Fibroblast of lung (primary cell): ENCODE measurements around the gene LAPTM5. TPM values are rescaled to one million over a fixed set of nuclear protein-coding genes. Genes with fewer than 3 reads are reported as not detected.
A peak's percentile ranks its signal among the peaks of the same experiment; 100 is the strongest.

Experiments used
- DNase-seq, 2 donors: peaks; one replicate each; pipeline versions ENCODE4 v3.0.0 to v3.0.0-alpha.2; 2010; ENCODE audit warnings: low read depth in 2 of 2
- H2AFZ ChIP-seq: 2 replicates; pipeline ENCODE4 v1.5.1; 2012; ENCODE audit warnings: low read length, control low read depth, inconsistent platforms
- H3K27ac ChIP-seq: 2 replicates; pipeline ENCODE4 v1.5.1; 2011; ENCODE audit warnings: low read length, control low read depth; ENCODE audit not compliant: insufficient read depth
- H3K27me3 ChIP-seq: 2 replicates; pipeline ENCODE4 v1.5.1; 2011; ENCODE audit warnings: mild to moderate bottlenecking, low read length; ENCODE audit not compliant: control insufficient read depth, insufficient read depth
- H3K36me3 ChIP-seq: 2 replicates; pipeline ENCODE4 v1.5.1; 2011; ENCODE audit warnings: low read length; ENCODE audit not compliant: control insufficient read depth, insufficient read depth
- H3K4me1 ChIP-seq: 2 replicates; pipeline ENCODE4 v1.5.1; 2011; ENCODE audit warnings: low read length; ENCODE audit not compliant: control insufficient read depth, insufficient read depth; ENCODE audit errors: extremely low read depth
- H3K4me2 ChIP-seq: 2 replicates; pipeline ENCODE4 v1.5.1; 2011; ENCODE audit warnings: low read length, control low read depth; ENCODE audit not compliant: insufficient read depth; ENCODE audit errors: extremely low read depth
- H3K4me3 ChIP-seq, 4 experiments: fragments of 200-600 bp in 1 of 4; sonication (generic) in 1 of 4; replicated peaks in 1 of 4; 2 replicates each; pipeline ENCODE4 v1.5.1; 2011 to 2016; ENCODE audit warnings: low read length in 4 of 4, low read depth in 3 of 4, mild to moderate bottlenecking in 3 of 4, control low read depth in 2 of 4, inconsistent platforms in 1 of 4, mixed read lengths in 1 of 4; ENCODE audit not compliant: insufficient read depth in 1 of 4; ENCODE audit errors: control extremely low read depth in 1 of 4
- H3K79me2 ChIP-seq: 2 replicates; pipeline ENCODE4 v1.5.1; 2012; ENCODE audit warnings: mild to moderate bottlenecking, low read length, inconsistent platforms; ENCODE audit not compliant: control insufficient read depth, insufficient read depth
- H3K9ac ChIP-seq: 2 replicates; pipeline ENCODE4 v1.5.1; 2011; ENCODE audit warnings: mild to moderate bottlenecking, low read length, control low read depth; ENCODE audit not compliant: insufficient read depth
- H3K9me3 ChIP-seq: 2 replicates; pipeline ENCODE4 v1.5.1; 2012; ENCODE audit warnings: low read depth, low read length; ENCODE audit not compliant: control insufficient read depth, insufficient read depth
- H4K20me1 ChIP-seq: 2 replicates; pipeline ENCODE4 v1.5.1; 2011; ENCODE audit warnings: low read length; ENCODE audit not compliant: control insufficient read depth, insufficient read depth; ENCODE audit errors: extremely low read depth
- CTCF ChIP-seq, 2 donors: IDR thresholded peaks in 1 of 2; conservative IDR thresholded peaks in 1 of 2; 1 replicate in 1 of 2; 2 replicates in 1 of 2; pipeline ENCODE4 v1.5.1; 2011 to 2012; ENCODE audit warnings: low read length in 2 of 2, control low read depth in 1 of 2, inconsistent platforms in 1 of 2, low read depth in 1 of 2, mild to moderate bottlenecking in 1 of 2
- EZH2 ChIP-seq: IDR thresholded peaks from 2 replicates; pipeline ENCODE4 v1.5.1; 2012; ENCODE audit warnings: low read length, control low read depth, mild to moderate bottlenecking; ENCODE audit errors: missing control alignments
- polyA plus RNA-seq, 2 donors: library from polyadenylated mRNA; depleted of rRNA in 1 of 2; stranded (reverse) in 1 of 2; unstranded in 1 of 2; fragments of >200 nt; gene quantifications; 2 replicates each; pipeline ENCODE4 v1.2.1, GENCODE V29; 2011 to 2012; ENCODE audit warnings: missing spikeins in 1 of 2
- total RNA-seq: library from RNA; depleted of rRNA; stranded (reverse); fragments of >200 nt; gene quantifications from 2 replicates; pipeline ENCODE4 v1.2.1, GENCODE V29; 2014

The LAPTM5 gene
- total and polyA plus RNA-seq, 2 donors (not counting 1 experiment from before 2014, with no cell fraction given): under 0.01 to 0.32 TPM

GRCh38 chr1:30754684-30755171 is 2.8 kb downstream of the LAPTM5 start:
- Histone ChIP-seq H3K27me3 (peaks cover 2% of the 10 kb centered on the region), H3K27ac (no peak overlapping the region), H3K9me3 (no peaks in the 10 kb centered on the region), H3K9ac (no peak overlapping the region), H3K36me3 (no peaks in the 10 kb centered on the region), H4K20me1 (no peaks in the 10 kb centered on the region), H3K4me2 (no peak overlapping the region), H3K4me1 (peaks cover 12% of the 10 kb centered on the region), H2AFZ (no peak overlapping the region), H3K4me3 (no peak overlapping the region), H3K79me2 (no peaks in the 10 kb centered on the region)
- no peak for TF ChIP-seq EZH2
- no peak for TF ChIP-seq CTCF (conservative IDR thresholded peaks at IDR 0.05 in 1 of 2, IDR thresholded peaks at IDR 0.05 in 1 of 2; ENCODE audit: low read depth in 1 of 2, low read length in 2 of 2)
- no peak for DNase-seq

DNA sequence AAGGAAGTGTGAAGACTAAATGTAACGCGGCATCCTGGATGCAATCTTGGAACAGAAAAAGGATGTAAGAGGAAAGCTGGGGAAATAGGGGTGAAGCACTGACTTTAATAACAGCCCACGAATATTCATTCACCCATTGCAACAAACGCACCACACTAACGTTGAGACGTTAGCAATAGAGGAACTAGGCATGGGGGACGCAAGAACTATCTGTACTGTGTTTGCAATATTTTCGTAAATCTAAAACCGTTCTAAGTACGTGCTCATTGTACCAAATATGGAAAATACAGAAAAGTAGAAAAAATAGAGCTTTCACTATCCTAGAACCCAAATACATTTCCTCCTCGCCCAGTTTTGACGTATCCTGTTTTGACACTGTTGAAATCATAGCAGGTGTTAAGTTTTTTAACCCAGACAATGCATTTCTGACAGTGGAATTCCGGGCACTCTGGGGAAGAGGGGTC is 3.9 kb downstream of the LAPTM5 start:
- Histone ChIP-seq H3K79me2 (no peaks in the 10 kb centered on the region), H3K4me2 (no peak overlapping the region), H3K9ac (no peak overlapping the region), H3K4me3 (no peak overlapping the region), H3K27me3 (peaks cover 2% of the 10 kb centered on the region), H3K27ac (no peak overlapping the region), H2AFZ (no peak overlapping the region), H3K36me3 (no peaks in the 10 kb centered on the region), H4K20me1 (no peaks in the 10 kb centered on the region), H3K9me3 (no peaks in the 10 kb centered on the region), H3K4me1 (peaks cover 12% of the 10 kb centered on the region)
- TF ChIP-seq EZH2 (no peak), CTCF (conservative IDR thresholded peaks at IDR 0.05 in 1 of 2, IDR thresholded peaks at IDR 0.05 in 1 of 2; ENCODE audit: low read depth in 1 of 2, low read length in 2 of 2) (no peak)
- DNase-seq: no peak

DNA sequence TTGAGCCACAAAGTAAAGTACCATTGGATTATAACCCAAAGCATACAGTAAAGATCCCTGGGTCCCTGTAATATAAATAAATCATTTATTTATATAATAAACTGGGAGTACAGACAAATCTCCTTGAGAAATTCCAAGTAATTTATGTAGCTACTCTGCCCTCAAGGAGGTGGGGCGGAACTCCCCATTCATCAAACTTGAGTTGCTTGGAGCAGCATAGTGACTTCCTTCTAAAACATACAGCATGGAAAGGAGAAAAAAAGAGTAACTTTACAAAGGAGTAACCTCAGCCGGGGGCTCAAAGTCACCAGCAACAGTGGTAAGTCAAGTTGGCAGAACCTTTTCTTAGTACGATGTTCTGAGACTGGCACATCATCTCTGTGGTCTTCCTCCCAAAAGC is 4.5 kb downstream of the LAPTM5 start:
- H3K4me1 ChIP-seq: peaks cover 12% of the 10 kb centered on the region
- no peak overlapping the region for H3K4me2 ChIP-seq
- H3K79me2 ChIP-seq: no peaks in the 10 kb centered on the region
- no peak overlapping the region for H3K9ac ChIP-seq
- TF ChIP-seq CTCF (conservative IDR thresholded peaks at IDR 0.05 in 1 of 2, IDR thresholded peaks at IDR 0.05 in 1 of 2; ENCODE audit: low read depth in 1 of 2, low read length in 2 of 2): no peak
- TF ChIP-seq EZH2: no peak
- H3K9me3 ChIP-seq: no peaks in the 10 kb centered on the region
- H2AFZ ChIP-seq: no peak overlapping the region
- peak in 1 of 2 donors; percentile 13 for DNase-seq
- peaks cover 2% of the 10 kb centered on the region for H3K27me3 ChIP-seq
- no peaks in the 10 kb centered on the region for H4K20me1 ChIP-seq
- no peak overlapping the region for H3K4me3 ChIP-seq
- H3K27ac ChIP-seq: no peak overlapping the region
- no peaks in the 10 kb centered on the region for H3K36me3 ChIP-seq
